Astrocyte (in vitro differentiated cells and primary cell): ENCODE data around the gene TMEM178B. TPM values are rescaled to one million over a fixed set of nuclear protein-coding genes. Genes with fewer than 3 reads are reported as not detected.

Source experiments
- DNase-seq: peaks from one replicate; pipeline ENCODE4 v3.0.0-alpha.2; 2010; ENCODE audit warnings: low read depth
- FAIRE-seq: peaks from 2 replicates; lab custom pipeline; 2011; peaks lifted over from hg19 to GRCh38; lab: Jason Lieb, UNC
- H2AFZ ChIP-seq: 2 replicates; pipeline ENCODE4 v1.6.0; 2012; ENCODE audit warnings: low read depth, low read length, inconsistent platforms
- H3K27ac ChIP-seq: 2 replicates; pipeline ENCODE4 v1.5.1; 2011; ENCODE audit warnings: low read depth, low read length, inconsistent platforms
- H3K27me3 ChIP-seq: 2 replicates; pipeline ENCODE4 v1.6.0; 2011; ENCODE audit warnings: low read length, inconsistent platforms; ENCODE audit not compliant: insufficient read depth
- H3K36me3 ChIP-seq: 2 replicates; pipeline ENCODE4 v1.5.1; 2011; ENCODE audit warnings: low read length, inconsistent platforms; ENCODE audit not compliant: insufficient read depth
- H3K4me1 ChIP-seq: 2 replicates; pipeline ENCODE4 v1.5.1; 2011; ENCODE audit warnings: low read length, inconsistent platforms; ENCODE audit not compliant: insufficient read depth
- H3K4me2 ChIP-seq: 2 replicates; pipeline ENCODE4 v1.6.0; 2012; ENCODE audit warnings: low read length, inconsistent platforms
- H3K4me3 ChIP-seq: 2 replicates; pipeline ENCODE4 v1.5.1; 2011; ENCODE audit warnings: low read depth, mild to moderate bottlenecking, low read length, inconsistent platforms; ENCODE audit not compliant: insufficient read depth
- H3K79me2 ChIP-seq: 2 replicates; pipeline ENCODE4 v1.6.0; 2012; ENCODE audit warnings: mild to moderate bottlenecking, low read length, inconsistent platforms; ENCODE audit not compliant: insufficient read depth
- H3K9ac ChIP-seq: 2 replicates; pipeline ENCODE4 v1.6.0; 2012; ENCODE audit warnings: mild to moderate bottlenecking, low read length, inconsistent platforms
- H3K9me3 ChIP-seq: 2 replicates; pipeline ENCODE4 v1.5.1; 2012; ENCODE audit warnings: low read depth, mild to moderate bottlenecking, low read length, inconsistent platforms; ENCODE audit not compliant: insufficient read depth
- H4K20me1 ChIP-seq: 2 replicates; pipeline ENCODE4 v1.6.0; 2012; ENCODE audit warnings: low read length, inconsistent platforms; ENCODE audit not compliant: insufficient read depth
- H3K27ac Mint-ChIP-seq: one replicate; pipeline ENCODE4 v1.8.0; 2021; ENCODE audit warnings: mild to moderate bottlenecking, mixed read lengths; ENCODE audit not compliant: unreplicated experiment
- H3K27me3 Mint-ChIP-seq: one replicate; pipeline ENCODE4 v1.8.0; 2021; ENCODE audit warnings: low read depth, mixed read lengths; ENCODE audit not compliant: unreplicated experiment
- H3K36me3 Mint-ChIP-seq: one replicate; pipeline ENCODE4 v1.8.0; 2021; ENCODE audit warnings: low read depth, mixed read lengths; ENCODE audit not compliant: unreplicated experiment
- H3K4me1 Mint-ChIP-seq: one replicate; pipeline ENCODE4 v1.8.0; 2021; ENCODE audit warnings: low read depth, mixed read lengths; ENCODE audit not compliant: unreplicated experiment
- H3K4me3 Mint-ChIP-seq: one replicate; pipeline ENCODE4 v1.8.0; 2021; ENCODE audit warnings: mild to moderate bottlenecking, moderate library complexity, mixed read lengths; ENCODE audit not compliant: unreplicated experiment
- H3K9me3 Mint-ChIP-seq: one replicate; pipeline ENCODE4 v1.8.0; 2021; ENCODE audit warnings: mild to moderate bottlenecking, mixed read lengths; ENCODE audit not compliant: unreplicated experiment
- EZH2 ChIP-seq: IDR thresholded peaks from 2 replicates; pipeline ENCODE4 v1.6.1; 2012; ENCODE audit warnings: mild to moderate bottlenecking, low read length, inconsistent platforms; ENCODE audit not compliant: insufficient read depth
- total RNA-seq: library from RNA; stranded (reverse); gene quantifications from 2 replicates; pipeline ENCODE4 v1.2.1, GENCODE V29; 2021
- TF ChIP-seq, protein P1 (sequence below): IDR thresholded peaks from 2 replicates; pipeline ENCODE4 v1.5.1; 2011; ENCODE audit warnings: low read depth, mild to moderate bottlenecking, inconsistent platforms, low read length, moderate library complexity; ENCODE audit not compliant: insufficient read depth

Gene TMEM178B
- total RNA-seq, 1 donor from 2014 or later: 3.9 TPM

DNA sequence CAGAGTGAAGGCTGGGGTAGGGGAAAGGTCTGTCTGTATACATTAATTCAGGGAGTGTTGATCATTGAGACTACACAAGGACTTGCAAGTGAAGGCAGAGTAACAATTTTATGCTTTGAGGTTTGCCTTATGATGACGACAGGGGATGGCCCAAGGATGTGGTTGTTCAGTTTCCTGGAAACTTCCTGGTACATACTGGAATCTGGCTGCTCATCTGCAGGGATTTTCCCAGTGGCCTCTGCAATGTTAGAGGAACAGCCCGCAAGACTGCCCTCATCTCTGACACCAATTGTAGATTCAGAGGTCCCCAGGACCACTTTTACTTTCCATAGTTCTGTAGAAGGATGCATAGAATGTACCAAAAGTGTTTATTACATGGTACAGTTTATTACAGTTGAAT, 189.6 kb downstream of the TMEM178B start:
- no peaks in the 10 kb centered on the region for H3K27me3 Mint-ChIP-seq
- Histone ChIP-seq H3K9me3 (no peaks in the 10 kb centered on the region), H3K27me3 (no peaks in the 10 kb centered on the region), H2AFZ (no peak overlapping the region), H3K9ac (no peak overlapping the region), H4K20me1 (no peaks in the 10 kb centered on the region), H3K36me3 (no peaks in the 10 kb centered on the region), H3K79me2 (no peaks in the 10 kb centered on the region), H3K4me1 (no peaks in the 10 kb centered on the region), H3K4me2 (no peak overlapping the region), H3K4me3 (no peak overlapping the region), H3K27ac (no peak overlapping the region)
- no peaks in the 10 kb centered on the region for H3K36me3 Mint-ChIP-seq
- no peak overlapping the region for H3K27ac Mint-ChIP-seq
- peaks cover 3% of the 10 kb centered on the region for H3K9me3 Mint-ChIP-seq
- TF ChIP-seq, protein P1, sequence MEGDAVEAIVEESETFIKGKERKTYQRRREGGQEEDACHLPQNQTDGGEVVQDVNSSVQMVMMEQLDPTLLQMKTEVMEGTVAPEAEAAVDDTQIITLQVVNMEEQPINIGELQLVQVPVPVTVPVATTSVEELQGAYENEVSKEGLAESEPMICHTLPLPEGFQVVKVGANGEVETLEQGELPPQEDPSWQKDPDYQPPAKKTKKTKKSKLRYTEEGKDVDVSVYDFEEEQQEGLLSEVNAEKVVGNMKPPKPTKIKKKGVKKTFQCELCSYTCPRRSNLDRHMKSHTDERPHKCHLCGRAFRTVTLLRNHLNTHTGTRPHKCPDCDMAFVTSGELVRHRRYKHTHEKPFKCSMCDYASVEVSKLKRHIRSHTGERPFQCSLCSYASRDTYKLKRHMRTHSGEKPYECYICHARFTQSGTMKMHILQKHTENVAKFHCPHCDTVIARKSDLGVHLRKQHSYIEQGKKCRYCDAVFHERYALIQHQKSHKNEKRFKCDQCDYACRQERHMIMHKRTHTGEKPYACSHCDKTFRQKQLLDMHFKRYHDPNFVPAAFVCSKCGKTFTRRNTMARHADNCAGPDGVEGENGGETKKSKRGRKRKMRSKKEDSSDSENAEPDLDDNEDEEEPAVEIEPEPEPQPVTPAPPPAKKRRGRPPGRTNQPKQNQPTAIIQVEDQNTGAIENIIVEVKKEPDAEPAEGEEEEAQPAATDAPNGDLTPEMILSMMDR: no peak
- TF ChIP-seq EZH2: no peak
- no peak overlapping the region for H3K4me3 Mint-ChIP-seq
- H3K4me1 Mint-ChIP-seq: peaks cover 7% of the 10 kb centered on the region
- no peak for DNase-seq
- no peak for FAIRE-seq

DNA sequence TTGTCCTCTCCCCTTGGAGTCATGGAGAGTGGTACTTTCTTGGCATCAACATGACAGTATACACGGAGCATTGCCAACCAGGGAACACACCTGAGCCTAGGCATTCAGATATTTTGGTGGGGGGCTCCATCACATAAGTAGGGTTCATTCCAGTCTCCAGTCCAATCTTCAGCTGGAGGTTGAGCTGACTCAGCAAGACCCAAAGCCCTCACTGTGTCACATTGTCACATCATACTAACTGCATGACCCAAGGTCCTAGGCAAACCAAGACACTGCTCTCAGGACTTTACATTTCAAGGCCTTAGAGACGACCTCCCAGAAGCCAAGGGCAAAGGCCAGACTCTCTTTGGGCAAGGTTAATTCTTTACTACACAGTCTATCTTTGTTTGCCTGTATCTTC, 190.1 kb downstream of the TMEM178B start:
- no peaks in the 10 kb centered on the region for H3K27me3 Mint-ChIP-seq
- Histone ChIP-seq H3K27me3 (no peaks in the 10 kb centered on the region), H3K4me3 (no peak overlapping the region)

DNA sequence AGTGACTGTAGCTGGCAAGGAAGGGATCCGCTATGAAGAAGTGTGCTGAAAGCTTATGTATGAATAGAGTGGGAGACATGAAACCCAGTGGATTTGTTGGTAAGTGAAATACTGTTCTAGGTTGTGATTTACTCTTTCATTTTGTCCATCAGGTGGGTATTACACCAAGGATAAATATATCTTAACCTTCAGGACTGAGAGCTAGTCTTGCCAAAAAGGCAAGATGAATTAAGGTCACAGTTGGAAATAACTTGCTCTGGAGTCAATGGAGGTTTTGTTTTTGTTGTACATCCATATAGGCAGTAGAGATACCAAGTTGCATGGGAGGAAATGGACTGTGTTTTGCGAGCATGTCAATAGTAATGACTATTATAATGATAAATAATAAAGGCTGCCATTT, 190.6 kb downstream of the TMEM178B start:
- no peak for FAIRE-seq
- H3K36me3 Mint-ChIP-seq: no peaks in the 10 kb centered on the region
- H3K27ac ChIP-seq: no peak overlapping the region
- H3K27ac Mint-ChIP-seq: no peak overlapping the region
- no peak overlapping the region for H2AFZ ChIP-seq
- no peak overlapping the region for H3K4me3 Mint-ChIP-seq
- H3K9ac ChIP-seq: no peak overlapping the region
- peaks cover 7% of the 10 kb centered on the region for H3K4me1 Mint-ChIP-seq
- no peaks in the 10 kb centered on the region for H3K27me3 ChIP-seq
- no peaks in the 10 kb centered on the region for H3K4me1 ChIP-seq
- H3K9me3 Mint-ChIP-seq: no peaks in the 10 kb centered on the region
- TF ChIP-seq EZH2: no peak
- TF ChIP-seq, protein P1: no peak
- no peaks in the 10 kb centered on the region for H3K9me3 ChIP-seq
- no peak overlapping the region for H3K4me2 ChIP-seq
- H3K27me3 Mint-ChIP-seq: no peaks in the 10 kb centered on the region
- no peak for DNase-seq
- no peaks in the 10 kb centered on the region for H3K79me2 ChIP-seq
- H3K36me3 ChIP-seq: no peaks in the 10 kb centered on the region
- no peak overlapping the region for H3K4me3 ChIP-seq
- no peaks in the 10 kb centered on the region for H4K20me1 ChIP-seq

More for the DNA sequence above, 190.1 kb downstream of the TMEM178B start:
- no peaks in the 10 kb centered on the region for H4K20me1 ChIP-seq
- no peak overlapping the region for H2AFZ ChIP-seq
- Mint-ChIP-seq H3K27ac (no peak overlapping the region), H3K4me1 (peaks cover 7% of the 10 kb centered on the region), H3K4me3 (no peak overlapping the region), H3K9me3 (no peaks in the 10 kb centered on the region), H3K36me3 (no peaks in the 10 kb centered on the region)
- FAIRE-seq (no peak), DNase-seq (no peak)
- TF ChIP-seq, protein P1: no peak
- TF ChIP-seq EZH2: no peak
- no peaks in the 10 kb centered on the region for H3K36me3 ChIP-seq
- H3K27ac ChIP-seq: no peak overlapping the region
- H3K9me3 ChIP-seq: no peaks in the 10 kb centered on the region
- no peak overlapping the region for H3K4me2 ChIP-seq
- H3K4me1 ChIP-seq: no peaks in the 10 kb centered on the region
- no peaks in the 10 kb centered on the region for H3K79me2 ChIP-seq
- H3K9ac ChIP-seq: no peak overlapping the region
